ENCODE measurements around the gene SLC5A11.

GRCh38 chr16:24879684-24880083 lies 33.9 kb downstream of the SLC5A11 start:
- no peak for TF ChIP-seq EGR1 (IDR thresholded peaks at IDR 0.05)
- TF ChIP-seq TAF1 (IDR thresholded peaks at IDR 0.05; ENCODE audit: low read depth) = no peak
- no peak for TF ChIP-seq NFIC (IDR thresholded peaks at IDR 0.05)
- no peak for TF ChIP-seq REST (IDR thresholded peaks at IDR 0.05; ENCODE audit: low read depth)
- no peak for TF ChIP-seq MAX (IDR thresholded peaks at IDR 0.05)
- no peak for TF ChIP-seq FOXM1 (IDR thresholded peaks at IDR 0.05; ENCODE audit: borderline replicate concordance, low read depth)
- TF ChIP-seq RAD21 (IDR thresholded peaks at IDR 0.05; ENCODE audit: low read depth) = no peak
- no peak for TF ChIP-seq TEAD4 (IDR thresholded peaks at IDR 0.05)
- no peak for TF ChIP-seq TCF12 (IDR thresholded peaks at IDR 0.05; ENCODE audit: low read depth)
- no peak for TF ChIP-seq CEBPB (IDR thresholded peaks at IDR 0.05)
- TF ChIP-seq CREB1 (IDR thresholded peaks at IDR 0.05; ENCODE audit: low read depth) = no peak
- TF ChIP-seq YY1 (IDR thresholded peaks at IDR 0.05; ENCODE audit: low read depth) = no peak

Data from Ishikawa (cell line).